ENCODE data around the gene ZBTB1.

ZBTB1 gene

GRCh38 chr14:64504897-64505794 is 576 bp downstream of the ZBTB1 start:
- DNase-seq (ENCODE audit: low spot score), result peak; percentile 90
- peak overlapping the region; percentile 91 for H3K4me3 ChIP-seq
- TF ChIP-seq CTCF (IDR thresholded peaks at IDR 0.05), result no peak
- H3K27ac ChIP-seq, result peak overlapping the region; percentile 99 to 100

- no peak for DNase-seq (ENCODE audit: low spot score)
- H3K27ac ChIP-seq, result peak overlapping the region in 1 of 2 donors; percentile 18
- peak overlapping the region; percentile 91 for H3K4me3 ChIP-seq
- no peak for TF ChIP-seq CTCF (IDR thresholded peaks at IDR 0.05)
These were observed 2.2 kb downstream of the ZBTB1 start for GRCh38 chr14:64506721-64507120.

- peak overlapping the region; percentile 10 for H3K4me3 ChIP-seq
- no peak overlapping the region for H3K27ac ChIP-seq
- no peak for TF ChIP-seq CTCF (IDR thresholded peaks at IDR 0.05)
- no peak for DNase-seq (ENCODE audit: low spot score)
These were observed 3.0 kb downstream of the ZBTB1 start for GRCh38 chr14:64507376-64508156.

- no peak for DNase-seq (ENCODE audit: low spot score)
- Histone ChIP-seq H3K4me3 (no peak overlapping the region), H3K27ac (no peak overlapping the region)
- TF ChIP-seq CTCF (IDR thresholded peaks at IDR 0.05), result no peak
These were observed 3.7 kb downstream of the ZBTB1 start for GRCh38 chr14:64508215-64508776.

- Histone ChIP-seq H3K27ac (no peak overlapping the region), H3K4me3 (no peak overlapping the region)
- no peak for TF ChIP-seq CTCF (IDR thresholded peaks at IDR 0.05)
These were observed 4.5 kb downstream of the ZBTB1 start for GRCh38 chr14:64509036-64509435.

GRCh38 chr14:64510825-64511671 is 6.5 kb downstream of the ZBTB1 start:
- Histone ChIP-seq H3K27ac (peak overlapping the region in 1 of 2 donors; percentile 59), H3K4me3 (peak overlapping the region; percentile 23)
- DNase-seq (ENCODE audit: low spot score), result no peak
- TF ChIP-seq CTCF (IDR thresholded peaks at IDR 0.05), result peak; percentile 80

More at GRCh38 chr14:64509036-64509435, 4.5 kb downstream of the ZBTB1 start:
- DNase-seq (ENCODE audit: low spot score), result no peak

Measured in coronary artery (tissue), 2 donors.